A549 treated with ZK216348 at 1 μM for 4 hours (cell line): ENCODE data around the gene ZNF266. TPM values are rescaled to one million over a fixed set of nuclear protein-coding genes. Genes with fewer than 3 reads are reported as not detected.

ENCODE experiments used
- total RNA-seq: library from RNA; stranded (reverse); fragments of 200-300 nt; extraction: Qiagen RNA extraction; gene quantifications from 5 replicates; pipeline ENCODE4 v1.2.3, GENCODE V29; 2022; ENCODE audit warnings: low read depth

Gene ZNF266
- total RNA-seq: 3.6 to 4.3 TPM (median 4.0 TPM) in 5 replicates

GRCh38 chr19:9435279-9436268 is at the start of gene ZNF266:
TSS of gene ZNF266 (minus strand) at chr19:9435573. CDS start at chr19:9420089, 15,484 bp downstream.

GRCh38 chr19:9362905-9363304 is 72.5 kb downstream of the ZNF266 start, which contains the start of gene ZNF177:
TSS of gene ZNF177 (plus strand) at chr19:9363013. CDS start at chr19:9378312, 15,299 bp downstream.

Other genes starting within 250 kb of the ZNF266 start
- gene OR7D4, start 216.0 kb downstream of the ZNF266 start, total RNA-seq: not detected in 5 replicates
- not detected in 5 replicates for gene OR7E24, start 184.6 kb downstream of the ZNF266 start, total RNA-seq
- gene ZNF699, start 125.7 kb downstream of the ZNF266 start, total RNA-seq: 1.1 to 2.0 TPM (median 1.4 TPM) in 5 replicates
- gene ZNF559, start 111.4 kb downstream of the ZNF266 start, total RNA-seq: 4.8 to 7.3 TPM (median 5.8 TPM) in 5 replicates
- 0.30 to 0.74 TPM (median 0.62 TPM) in 5 replicates for gene ZNF177, start 72.6 kb downstream of the ZNF266 start, total RNA-seq
- not detected in 5 replicates for gene ZNF560, start 63.0 kb upstream of the ZNF266 start, total RNA-seq
- 0.49 to 1.1 TPM (median 0.73 TPM) in 5 replicates for gene ZNF426, start 103.1 kb upstream of the ZNF266 start, total RNA-seq
- 3.2 to 4.6 TPM (median 3.5 TPM) in 5 replicates for gene ZNF121, start 148.9 kb upstream of the ZNF266 start, total RNA-seq
- 7.3 to 11.2 TPM (median 8.1 TPM) in 5 replicates for gene ZNF561, start 185.7 kb upstream of the ZNF266 start, total RNA-seq
- 5.2 to 7.8 TPM (median 5.8 TPM) in 5 replicates for gene ZNF562, start 239.5 kb upstream of the ZNF266 start, total RNA-seq